B cell (primary cell): ENCODE data around the gene FAM222A. TPM values are rescaled to one million over a fixed set of nuclear protein-coding genes. Genes with fewer than 3 reads are reported as not detected.

Experiments
- ATAC-seq: fragments of 200-7000 bp; cut with Tn5 transposase; one replicate; pipeline ENCODE4 v1.10.0; 2021; ENCODE audit warnings: low read depth, mild to moderate bottlenecking, moderate number of reproducible peaks, moderate library complexity
- CTCF ChIA-PET: fragments of 350-600 bp; sonication (Branson Sonifier 250); formaldehyde crosslinking; loops from one replicate; lab custom pipeline; 2021; ENCODE audit warnings: antibody characterized with exemption, inconsistent platforms; lab: Charles Lee
- POLR2A ChIA-PET: fragments of 350-600 bp; sonication (Branson Sonifier 250); formaldehyde crosslinking; loops from one replicate; lab custom pipeline; 2021; ENCODE audit warnings: antibody characterized with exemption; lab: Charles Lee
- DNase-seq: peaks from one replicate; pipeline ENCODE4 v3.0.0; 2013
- H2AFZ ChIP-seq: 2 replicates; pipeline ENCODE4 v1.6.1; 2012; ENCODE audit warnings: mild to moderate bottlenecking, low read depth, low read length; ENCODE audit not compliant: insufficient read depth, poor library complexity, severe bottlenecking
- H3K27ac ChIP-seq, 2 donors: 1 replicate in 1 of 2; 2 replicates in 1 of 2; pipeline ENCODE4 v1.5.1; 2012 to 2013; ENCODE audit warnings: low read length in 2 of 2, mild to moderate bottlenecking in 2 of 2, moderate library complexity in 1 of 2
- H3K27me3 ChIP-seq, 4 experiments: fragments of 200-600 bp in 1 of 4; sonication (generic) in 1 of 4; replicated peaks in 1 of 4; 1 replicate in 2 of 4; 2 replicates in 2 of 4; pipeline versions ENCODE4 v1.6.1 to v1.7.0; 2013 to 2016; ENCODE audit warnings: low read length in 3 of 4, mild to moderate bottlenecking in 2 of 4, mixed read lengths in 1 of 4, moderate library complexity in 1 of 4; ENCODE audit not compliant: insufficient read depth in 4 of 4, control insufficient read depth in 3 of 4; ENCODE audit errors: control extremely low read depth in 1 of 4
- H3K36me3 ChIP-seq, 2 experiments: replicated peaks in 1 of 2; 1 replicate in 1 of 2; 2 replicates in 1 of 2; pipeline versions ENCODE4 v1.6.1 to v1.7.1; 2013; ENCODE audit warnings: low read length in 1 of 2; ENCODE audit not compliant: insufficient read depth in 2 of 2, control insufficient read depth in 1 of 2; ENCODE audit errors: control extremely low read depth in 1 of 2, extremely low read depth in 1 of 2
- H3K4me1 ChIP-seq, 2 donors: fragments of 200-600 bp in 1 of 2; sonication (generic) in 1 of 2; 1 replicate in 1 of 2; 2 replicates in 1 of 2; pipeline versions ENCODE4 v1.5.1 to v1.6.1; 2013 to 2017; ENCODE audit warnings: low read length in 2 of 2; ENCODE audit not compliant: control insufficient read depth in 2 of 2, insufficient read depth in 2 of 2
- H3K4me2 ChIP-seq: replicated peaks from 2 replicates; pipeline ENCODE3; 2012; ENCODE audit warnings: mild to moderate bottlenecking, low read depth, low read length; ENCODE audit not compliant: poor library complexity, severe bottlenecking
- H3K4me3 ChIP-seq, 5 experiments: fragments of 200-600 bp in 1 of 5; sonication (generic) in 1 of 5; 1 replicate in 3 of 5; 2 replicates in 2 of 5; pipeline versions ENCODE4 v1.5.1 to v1.7.0; 2011 to 2016; ENCODE audit warnings: low read length in 4 of 5, mild to moderate bottlenecking in 4 of 5, low read depth in 2 of 5, control low read depth in 1 of 5, moderate library complexity in 1 of 5; ENCODE audit not compliant: insufficient read depth in 1 of 5; ENCODE audit errors: control extremely low read depth in 1 of 5, extremely low read depth in 1 of 5
- H3K79me2 ChIP-seq: fragments of 200-600 bp; sonication (generic); one replicate; pipeline ENCODE4 v1.6.0; 2016; ENCODE audit warnings: low read length; ENCODE audit not compliant: control insufficient read depth, insufficient read depth
- H3K9ac ChIP-seq: fragments of 200-600 bp; sonication (generic); 2 replicates; pipeline ENCODE4 v1.6.1; 2017; ENCODE audit warnings: mild to moderate bottlenecking, low read length, moderate library complexity
- H3K9me3 ChIP-seq, 3 donors: one replicate each; pipeline versions ENCODE4 v1.6.1 to v1.7.1; 2013; ENCODE audit warnings: low read length in 2 of 3; ENCODE audit not compliant: control insufficient read depth in 2 of 3, insufficient read depth in 1 of 3; ENCODE audit errors: control extremely low read depth in 1 of 3
- H4K20me1 ChIP-seq: 2 replicates; pipeline ENCODE4 v1.6.0; 2012; ENCODE audit warnings: mild to moderate bottlenecking, low read length; ENCODE audit not compliant: insufficient read depth, control insufficient read depth, poor library complexity, severe bottlenecking
- H3K27ac Mint-ChIP-seq: one replicate; pipeline ENCODE4 v1.8.0; 2021; ENCODE audit warnings: mixed read lengths
- H3K27me3 Mint-ChIP-seq: one replicate; pipeline ENCODE4 v1.8.0; 2021; ENCODE audit warnings: mixed read lengths
- H3K4me1 Mint-ChIP-seq: one replicate; pipeline ENCODE4 v1.8.0; 2021; ENCODE audit warnings: mixed read lengths
- H3K4me3 Mint-ChIP-seq: one replicate; pipeline ENCODE4 v1.8.0; 2021; ENCODE audit warnings: mixed read lengths
- H3K9me3 Mint-ChIP-seq: one replicate; pipeline ENCODE4 v1.8.0; 2022; ENCODE audit warnings: mixed read lengths; ENCODE audit not compliant: insufficient read depth
- EZH2 ChIP-seq: IDR thresholded peaks from 2 replicates; pipeline ENCODE4 v1.6.1; 2012; ENCODE audit warnings: borderline replicate concordance, low read depth, mild to moderate bottlenecking, moderate library complexity, low read length; ENCODE audit not compliant: insufficient read depth, poor library complexity, severe bottlenecking
- whole genome bisulfite sequencing: methylation state at CpG from one replicate; pipeline ENCODE4 v1.1.5; 2013; ENCODE audit warnings: missing lambda C conversion rate; ENCODE audit not compliant: insufficient coverage; 5-methylcytosine and 5-hydroxymethylcytosine counted together
- intact Hi-C: fragments of 100-400 bp; cut with micrococcal nuclease; formaldehyde crosslinking; loops from one replicate; pipeline ENCODE4 v1.10.0; 2022
- polyA plus RNA-seq: library from polyadenylated mRNA; depleted of rRNA; stranded (reverse); fragments of >200 nt; gene quantifications from 2 replicates; pipeline ENCODE4 v1.2.3, GENCODE V29; 2012
- total RNA-seq, 2 donors: library from RNA; stranded (reverse); fragments of 120-200 nt in 1 of 2; gene quantifications; 1 replicate in 1 of 2; 2 replicates in 1 of 2; pipeline versions ENCODE4 v1.2.3 to v1.2.4, GENCODE V29; 2013 to 2022
- TF ChIP-seq, protein P1 (sequence below): fragments of 200-600 bp; IDR thresholded peaks from one replicate; pipeline ENCODE4 v1.8.0; 2022; ENCODE audit warnings: antibody characterized with exemption, mild to moderate bottlenecking

FAM222A gene
- total and polyA plus RNA-seq, 2 donors (not counting 1 experiment from before 2014, with no cell fraction given): 0.49 to 4.6 TPM

DNA sequence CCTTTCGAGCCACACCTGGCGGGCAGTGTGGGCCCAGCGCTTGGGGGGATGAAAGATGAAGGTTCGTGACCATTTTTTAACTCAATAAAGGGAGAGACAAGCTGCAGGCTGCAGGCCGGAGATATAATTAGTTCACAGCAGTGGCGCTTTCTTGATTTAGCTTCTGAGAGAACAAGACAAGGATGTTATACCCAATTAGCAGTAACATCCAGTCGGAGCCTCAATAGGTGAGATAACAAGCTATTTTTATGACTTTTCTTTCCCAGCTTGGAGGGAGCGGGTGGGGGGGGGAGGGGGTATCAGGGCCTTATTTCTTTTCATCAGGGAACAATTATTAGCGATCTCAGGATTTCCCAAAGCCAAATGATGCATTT, 9.1 kb downstream of the FAM222A start:
- Histone ChIP-seq H3K79me2 (no peaks in the 10 kb centered on the region), H3K4me1 (peaks cover 3 to 8% of the 10 kb centered on the region in 2 donors), H3K9ac (no peak overlapping the region), H2AFZ (no peak overlapping the region), H3K4me2 (no peak overlapping the region), H3K36me3 (no peaks in the 10 kb centered on the region), H3K9me3 (no peaks in the 10 kb centered on the region), H3K4me3 (no peak overlapping the region), H3K27ac (no peak overlapping the region), H3K27me3 (peaks cover 0 to 24% (median 7%) of the 10 kb centered on the region in 4 experiments), H4K20me1 (no peaks in the 10 kb centered on the region)
- peaks cover 2% of the 10 kb centered on the region for H3K4me1 Mint-ChIP-seq
- CTCF ChIA-PET: interaction anchor here (1.1 kb wide), 1 partner anchor 83 kb away, joined by 3 read pairs; no protein-coding TSS in a partner anchor
- no peaks in the 10 kb centered on the region for H3K9me3 Mint-ChIP-seq
- WGBS: 97% methylated on average over 6 of the region's 9 CpGs
- no peak for TF ChIP-seq EZH2
- TF ChIP-seq, protein P1, sequence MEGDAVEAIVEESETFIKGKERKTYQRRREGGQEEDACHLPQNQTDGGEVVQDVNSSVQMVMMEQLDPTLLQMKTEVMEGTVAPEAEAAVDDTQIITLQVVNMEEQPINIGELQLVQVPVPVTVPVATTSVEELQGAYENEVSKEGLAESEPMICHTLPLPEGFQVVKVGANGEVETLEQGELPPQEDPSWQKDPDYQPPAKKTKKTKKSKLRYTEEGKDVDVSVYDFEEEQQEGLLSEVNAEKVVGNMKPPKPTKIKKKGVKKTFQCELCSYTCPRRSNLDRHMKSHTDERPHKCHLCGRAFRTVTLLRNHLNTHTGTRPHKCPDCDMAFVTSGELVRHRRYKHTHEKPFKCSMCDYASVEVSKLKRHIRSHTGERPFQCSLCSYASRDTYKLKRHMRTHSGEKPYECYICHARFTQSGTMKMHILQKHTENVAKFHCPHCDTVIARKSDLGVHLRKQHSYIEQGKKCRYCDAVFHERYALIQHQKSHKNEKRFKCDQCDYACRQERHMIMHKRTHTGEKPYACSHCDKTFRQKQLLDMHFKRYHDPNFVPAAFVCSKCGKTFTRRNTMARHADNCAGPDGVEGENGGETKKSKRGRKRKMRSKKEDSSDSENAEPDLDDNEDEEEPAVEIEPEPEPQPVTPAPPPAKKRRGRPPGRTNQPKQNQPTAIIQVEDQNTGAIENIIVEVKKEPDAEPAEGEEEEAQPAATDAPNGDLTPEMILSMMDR: no peak
- H3K4me3 Mint-ChIP-seq: no peak overlapping the region
- DNase-seq (no peak), ATAC-seq (no peak)
- intact Hi-C loops: no loop called here
- POLR2A ChIA-PET: no interaction called here
- H3K27ac Mint-ChIP-seq: no peak overlapping the region
- peaks cover 22% of the 10 kb centered on the region for H3K27me3 Mint-ChIP-seq

DNA sequence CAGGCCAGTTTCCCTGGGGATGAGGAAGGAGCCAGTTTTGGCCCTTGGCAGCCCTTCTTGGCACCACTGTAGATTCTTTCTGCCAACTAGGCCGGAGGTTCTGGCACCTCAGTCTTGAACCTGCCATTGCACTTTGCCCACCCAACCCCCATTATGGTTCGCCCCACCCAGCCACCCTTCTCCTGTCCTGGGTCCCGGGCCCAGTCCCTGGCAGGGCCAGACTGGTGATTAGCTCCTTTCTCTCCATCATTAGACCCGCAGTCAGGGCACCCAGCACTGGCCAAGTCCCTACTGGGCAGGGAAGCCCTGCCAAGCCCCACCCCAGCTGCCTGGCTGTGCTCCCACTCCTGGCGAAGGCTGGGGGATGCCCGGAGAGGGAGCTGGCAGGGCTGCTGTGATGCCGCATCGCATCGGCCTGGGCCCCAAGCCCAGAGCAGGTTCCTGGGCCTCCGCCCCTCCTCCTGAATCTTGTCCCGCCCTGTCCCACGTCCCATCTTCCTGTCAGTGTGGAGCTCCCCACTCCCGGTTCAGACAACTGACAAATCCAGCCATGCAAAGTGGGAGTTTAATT, 9.8 kb downstream of the FAM222A start:
- CTCF ChIA-PET: interaction anchor here (1.1 kb wide), 1 partner anchor 82 kb away, joined by 3 read pairs; no protein-coding TSS in a partner anchor
- H3K27ac ChIP-seq: no peak overlapping the region

More for the DNA sequence above, 9.8 kb downstream of the FAM222A start:
- WGBS: 88% methylated on average over 12 of the region's 13 CpGs
- POLR2A ChIA-PET: no interaction called here
- H3K4me3 Mint-ChIP-seq: no peak overlapping the region
- no peaks in the 10 kb centered on the region for H3K9me3 ChIP-seq
- DNase-seq (no peak), ATAC-seq (no peak)
- H3K27ac Mint-ChIP-seq: no peak overlapping the region
- no peak overlapping the region for H3K4me3 ChIP-seq
- H3K4me2 ChIP-seq: no peak overlapping the region
- H3K27me3 ChIP-seq: peaks cover 0 to 17% (median 4%) of the 10 kb centered on the region in 4 experiments
- H2AFZ ChIP-seq: no peak overlapping the region
- H3K4me1 Mint-ChIP-seq: peaks cover 2% of the 10 kb centered on the region
- peaks cover 20% of the 10 kb centered on the region for H3K27me3 Mint-ChIP-seq
- no peaks in the 10 kb centered on the region for H3K79me2 ChIP-seq
- no peaks in the 10 kb centered on the region for H3K9me3 Mint-ChIP-seq
- TF ChIP-seq EZH2: no peak
- TF ChIP-seq, protein P1: no peak
- H3K36me3 ChIP-seq: no peaks in the 10 kb centered on the region
- no peaks in the 10 kb centered on the region for H4K20me1 ChIP-seq
- H3K9ac ChIP-seq: no peak overlapping the region
- intact Hi-C loops: no loop called here
- H3K4me1 ChIP-seq: peaks cover under 1 to 7% of the 10 kb centered on the region in 2 donors
